GM18499 (cell line): ENCODE data around the gene C1RL.

Experiments used
- ATAC-seq: cut with Tn5 transposase; IDR thresholded peaks from one replicate; pipeline ENCODE4 v1.9.1; 2021; ENCODE audit warnings: moderate number of reproducible peaks; ENCODE audit not compliant: insufficient read depth, unreplicated experiment

Gene C1RL, protein sequence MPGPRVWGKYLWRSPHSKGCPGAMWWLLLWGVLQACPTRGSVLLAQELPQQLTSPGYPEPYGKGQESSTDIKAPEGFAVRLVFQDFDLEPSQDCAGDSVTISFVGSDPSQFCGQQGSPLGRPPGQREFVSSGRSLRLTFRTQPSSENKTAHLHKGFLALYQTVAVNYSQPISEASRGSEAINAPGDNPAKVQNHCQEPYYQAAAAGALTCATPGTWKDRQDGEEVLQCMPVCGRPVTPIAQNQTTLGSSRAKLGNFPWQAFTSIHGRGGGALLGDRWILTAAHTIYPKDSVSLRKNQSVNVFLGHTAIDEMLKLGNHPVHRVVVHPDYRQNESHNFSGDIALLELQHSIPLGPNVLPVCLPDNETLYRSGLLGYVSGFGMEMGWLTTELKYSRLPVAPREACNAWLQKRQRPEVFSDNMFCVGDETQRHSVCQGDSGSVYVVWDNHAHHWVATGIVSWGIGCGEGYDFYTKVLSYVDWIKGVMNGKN

DNA sequence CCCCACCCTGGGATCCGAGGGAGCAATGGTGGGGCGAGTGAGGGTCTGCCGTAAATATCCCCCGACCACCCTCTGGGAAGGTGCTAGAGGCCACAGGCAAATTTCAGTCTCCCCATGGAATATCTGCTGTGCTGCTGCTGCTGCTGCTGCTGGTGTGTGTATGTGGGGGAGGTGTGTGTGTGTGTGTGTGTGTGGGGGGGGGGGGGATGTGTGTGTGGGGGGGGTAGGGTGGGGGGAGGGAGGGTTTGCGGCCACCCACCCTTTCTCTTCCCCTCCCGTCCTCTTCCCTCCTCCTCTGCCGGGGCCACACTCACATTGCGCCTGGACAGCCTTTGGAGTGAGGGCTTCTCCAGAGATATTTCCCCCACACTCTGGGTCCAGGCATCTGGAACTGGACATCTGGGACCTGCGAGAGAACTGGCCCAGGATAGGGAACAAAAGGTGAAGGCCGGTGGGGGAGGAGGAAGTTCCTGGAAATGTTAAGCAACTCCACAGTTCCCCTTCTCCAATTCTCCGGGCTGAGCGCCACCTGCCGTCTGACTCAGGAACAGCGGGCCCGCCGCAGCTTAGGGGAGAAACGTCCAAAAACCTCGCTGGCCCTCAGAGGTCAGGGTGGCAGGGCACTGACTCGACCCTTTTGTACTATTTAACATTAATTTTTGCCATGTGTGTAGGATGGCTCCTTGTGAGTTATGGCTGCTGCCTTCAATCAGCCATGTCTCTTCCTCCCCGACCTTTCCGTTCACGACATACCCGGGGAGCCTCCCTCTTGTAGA is at the start of gene C1RL:
Gene C1RL (minus strand): TSS at position 419 of the 776 bp plus-strand sequence. CDS start 34 bp downstream, at position 385.
- no peak for ATAC-seq

DNA sequence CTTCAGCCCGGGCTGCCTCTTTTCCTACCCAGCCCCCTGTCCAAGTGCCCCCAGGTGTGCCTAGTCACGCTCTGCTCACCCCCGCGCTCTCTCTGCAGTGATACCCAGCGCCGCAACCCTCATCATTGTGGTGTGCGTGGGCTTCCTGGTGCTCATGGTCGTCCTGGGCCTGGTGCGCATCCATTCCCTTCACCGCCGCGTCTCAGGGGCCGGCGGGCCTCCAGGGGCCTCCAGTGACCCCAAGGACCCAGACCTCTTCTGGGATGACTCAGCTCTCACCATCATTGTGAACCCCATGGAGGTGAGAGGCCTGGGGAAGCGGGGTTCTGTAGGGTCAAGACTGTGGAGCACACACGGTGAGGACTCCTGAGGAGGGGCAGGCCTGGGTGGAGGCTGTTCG is 48.4 kb upstream of the C1RL start:
- no peak for ATAC-seq

DNA sequence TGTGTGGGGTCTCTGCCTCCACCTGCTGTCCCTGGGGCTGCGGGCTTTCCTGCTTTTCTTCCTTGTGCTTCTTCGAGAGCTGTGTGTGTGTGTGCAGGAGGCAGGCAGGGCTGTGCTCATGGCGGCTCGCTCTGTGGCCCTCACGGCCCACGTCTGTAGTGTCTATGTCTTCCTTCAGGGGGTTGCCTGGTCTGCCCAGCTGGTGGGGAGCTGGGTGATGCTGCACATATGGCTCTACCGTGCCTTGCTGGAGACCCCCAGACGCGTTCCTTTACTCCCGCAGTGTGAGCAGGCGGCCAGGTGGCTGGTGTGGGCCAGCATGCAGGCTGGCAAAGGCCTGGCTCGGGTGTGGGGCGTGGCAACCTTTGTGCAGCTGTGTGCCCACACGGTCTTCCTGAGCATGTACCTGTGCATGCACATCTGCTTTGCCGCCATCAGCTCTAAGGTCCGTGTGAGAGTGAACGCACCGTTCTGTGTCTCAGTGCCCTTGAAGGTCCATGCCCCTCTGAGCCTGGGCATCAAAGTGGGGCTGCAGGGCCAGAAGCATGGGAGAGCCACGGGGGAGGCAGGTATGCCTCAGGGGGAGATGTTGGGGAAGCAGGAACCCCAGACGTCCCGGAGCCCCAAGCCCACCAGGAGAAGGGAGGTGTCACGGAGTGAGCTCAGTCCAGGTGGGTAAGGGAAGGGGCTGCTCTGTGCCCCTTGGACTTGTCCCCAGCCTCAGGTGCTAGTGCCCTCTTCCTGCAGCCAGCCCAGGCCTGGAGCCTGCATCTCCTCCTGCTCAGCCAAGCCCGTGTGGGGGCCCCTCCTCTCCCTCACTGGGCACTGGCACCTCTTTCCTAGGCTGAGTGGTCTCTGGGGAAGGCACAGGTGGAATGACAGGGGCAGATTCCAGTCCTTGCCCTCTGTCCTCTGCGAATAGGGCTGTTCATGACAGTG is 47.5 kb upstream of the C1RL start:
- no peak for ATAC-seq

DNA sequence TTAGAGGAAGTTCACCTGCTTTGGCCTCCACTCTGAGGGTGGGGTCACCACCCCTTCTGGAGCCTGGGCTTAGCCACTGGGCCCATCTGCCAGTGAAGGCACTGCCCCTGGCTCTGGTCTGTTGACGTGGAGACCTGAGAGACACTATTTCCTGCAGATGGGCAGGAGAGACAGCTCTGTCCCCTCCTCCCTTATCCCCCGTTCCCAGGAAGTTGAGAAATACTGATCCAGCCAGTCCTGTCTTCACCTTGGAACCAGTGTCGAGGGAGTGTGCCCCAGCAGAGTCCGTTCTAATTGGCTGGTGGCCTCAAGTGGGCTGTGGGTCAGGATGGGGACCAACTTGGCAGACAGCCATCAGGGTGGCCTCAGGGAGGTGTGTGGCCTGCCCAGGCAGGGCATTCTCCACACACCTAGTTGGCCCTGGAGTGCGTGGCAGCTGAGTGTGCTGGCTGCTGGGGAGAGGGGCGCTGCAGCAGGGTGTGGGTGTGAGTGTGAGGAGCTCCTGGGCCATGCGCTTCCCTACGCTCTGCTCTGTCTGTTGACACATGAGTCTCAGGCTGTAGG is 46.5 kb upstream of the C1RL start:
- no peak for ATAC-seq

DNA sequence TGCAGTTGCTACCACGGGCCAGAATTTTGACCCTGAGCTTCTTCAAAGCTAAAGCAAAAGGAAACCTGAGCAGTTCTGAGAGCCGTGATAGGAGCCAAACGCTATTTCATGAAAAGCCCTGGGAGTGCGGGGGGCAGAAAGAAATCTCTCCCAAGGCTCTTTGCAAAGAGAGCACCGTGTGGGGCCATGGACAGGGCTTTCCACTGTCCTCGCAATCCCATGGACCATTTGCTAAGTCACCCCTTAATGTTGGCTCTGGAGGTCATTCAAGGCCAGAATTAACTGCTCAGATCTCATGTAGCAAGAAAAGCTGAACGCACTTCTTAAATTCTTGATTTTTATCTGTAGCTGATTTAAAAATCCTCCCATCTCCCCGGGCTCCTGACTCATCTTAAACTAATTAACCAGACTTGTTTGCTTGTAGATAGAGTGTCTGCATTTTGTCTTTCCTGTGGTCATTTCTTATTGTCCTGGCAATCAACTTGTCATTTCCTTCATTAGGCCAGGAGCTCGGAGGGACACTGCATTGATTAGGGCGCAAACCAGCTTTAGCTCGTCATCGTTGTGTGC is 46.0 kb upstream of the C1RL start:
- no peak for ATAC-seq

DNA sequence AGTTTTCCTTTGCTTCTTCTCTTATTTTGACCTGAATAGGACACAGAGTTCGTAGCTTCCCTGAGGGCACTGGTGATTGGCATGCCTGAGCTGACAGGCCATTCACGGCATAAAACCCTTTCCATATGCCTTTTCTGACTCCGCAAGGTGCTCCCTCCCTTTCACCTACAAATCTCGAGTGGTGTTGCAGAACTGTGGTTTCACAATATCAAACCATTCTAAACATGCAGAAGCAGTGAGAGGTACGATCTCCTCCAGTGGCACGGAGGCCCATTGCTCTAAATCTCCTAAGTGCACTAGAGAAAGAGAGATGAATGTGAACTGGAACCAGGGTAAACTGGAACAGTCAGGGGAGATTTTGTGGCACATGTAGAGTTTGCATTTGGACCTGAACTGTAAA is 45.0 kb upstream of the C1RL start:
- ATAC-seq = no peak

DNA sequence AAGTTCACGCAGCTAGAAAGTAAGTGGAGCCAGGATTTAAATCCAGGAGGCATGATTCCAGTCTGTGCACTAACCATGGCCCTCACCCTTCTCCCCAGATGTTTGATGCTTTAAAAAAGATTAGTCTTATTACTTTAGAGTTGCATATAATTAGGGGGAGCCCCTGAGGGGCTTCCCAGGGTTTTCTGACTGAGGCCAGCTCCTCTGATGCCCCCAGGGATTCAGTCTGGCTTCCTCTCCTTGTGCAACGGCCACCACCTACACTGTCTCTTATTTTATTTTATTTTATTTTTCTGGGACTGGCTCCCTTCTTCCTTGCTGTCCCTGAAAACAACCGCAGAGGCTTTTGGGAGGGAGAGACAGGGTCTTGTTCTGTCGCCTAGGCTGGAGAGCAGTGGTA is 43.8 kb upstream of the C1RL start:
- no peak for ATAC-seq

DNA sequence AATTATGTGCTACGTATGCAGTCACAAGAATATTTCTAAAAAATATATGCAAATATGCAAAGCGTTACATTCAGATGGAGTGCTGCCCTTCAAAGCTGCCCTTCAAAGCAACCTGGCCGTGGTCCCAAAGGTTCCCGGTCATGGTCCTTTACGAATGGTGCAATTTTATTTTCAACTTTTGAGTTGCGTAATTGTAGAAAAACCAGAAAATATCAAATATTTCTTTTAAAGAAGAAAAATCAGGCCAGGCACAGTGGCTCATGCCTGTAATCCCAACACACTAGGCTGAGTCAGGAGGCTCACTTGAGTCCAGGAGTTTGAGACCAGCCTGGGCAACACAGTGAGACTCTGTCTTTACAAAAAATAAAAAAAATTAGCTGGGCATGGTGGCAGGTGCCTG is 42.5 kb upstream of the C1RL start:
- no peak for ATAC-seq

DNA sequence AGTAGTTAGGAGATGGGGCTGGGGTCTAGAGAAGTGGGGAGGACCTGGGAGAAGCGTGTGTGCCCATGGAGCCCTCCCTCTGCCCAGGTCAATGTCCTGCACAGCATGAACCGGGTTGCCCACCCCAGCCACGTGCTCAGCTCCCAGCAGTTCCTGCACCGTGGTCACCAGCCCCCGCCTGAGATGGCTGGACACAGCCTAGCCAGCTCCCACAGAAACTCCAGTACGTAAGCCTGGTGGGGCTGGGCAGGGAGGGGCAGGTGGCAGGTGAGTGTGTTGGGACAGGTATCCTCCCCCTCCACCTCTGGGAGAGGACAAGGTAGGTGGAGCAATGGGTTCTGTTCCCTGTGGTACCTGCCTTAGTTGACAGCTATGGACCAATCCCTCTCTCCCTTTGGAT is 41.8 kb upstream of the C1RL start:
- ATAC-seq = no peak

DNA sequence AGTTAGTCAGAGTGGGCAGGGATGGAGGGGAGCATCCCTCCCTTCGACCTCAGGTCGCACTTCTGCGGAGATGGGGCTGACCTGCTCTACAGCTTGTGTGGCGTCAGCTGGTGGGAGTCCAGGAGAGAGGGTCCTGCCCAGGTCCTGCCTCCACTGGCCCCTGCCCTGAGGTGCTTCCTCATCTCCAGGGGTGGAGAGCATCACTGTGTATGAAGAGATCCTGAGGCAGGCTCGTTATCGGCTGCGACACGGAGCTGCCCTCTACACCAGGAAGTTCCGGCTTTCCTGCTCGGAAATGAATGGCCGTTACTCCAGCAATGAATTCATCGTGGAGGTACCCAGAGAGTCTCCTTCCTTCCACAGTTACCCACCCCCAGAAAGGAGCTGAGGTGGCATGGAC is 41.3 kb upstream of the C1RL start:
- ATAC-seq = no peak

DNA sequence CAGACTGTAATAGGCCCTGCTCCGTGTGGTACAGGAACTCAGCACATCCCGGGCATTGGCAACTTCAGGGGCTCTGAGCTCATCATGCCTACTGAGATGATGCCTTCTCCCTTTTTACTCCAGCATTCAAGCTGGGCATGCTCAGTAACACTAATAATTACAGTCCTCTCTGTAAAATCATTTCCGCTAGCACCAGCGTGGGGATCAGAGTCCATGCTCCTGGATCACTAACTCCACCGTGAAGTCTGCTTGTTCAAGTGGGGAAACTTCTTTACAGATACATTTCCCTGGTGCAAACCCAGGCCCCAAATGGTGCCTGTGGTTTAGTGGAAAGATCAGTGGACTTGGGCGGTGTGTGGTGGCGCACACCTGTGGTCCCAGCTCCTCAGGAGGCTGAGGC is 37.9 kb upstream of the C1RL start:
- ATAC-seq = no peak

DNA sequence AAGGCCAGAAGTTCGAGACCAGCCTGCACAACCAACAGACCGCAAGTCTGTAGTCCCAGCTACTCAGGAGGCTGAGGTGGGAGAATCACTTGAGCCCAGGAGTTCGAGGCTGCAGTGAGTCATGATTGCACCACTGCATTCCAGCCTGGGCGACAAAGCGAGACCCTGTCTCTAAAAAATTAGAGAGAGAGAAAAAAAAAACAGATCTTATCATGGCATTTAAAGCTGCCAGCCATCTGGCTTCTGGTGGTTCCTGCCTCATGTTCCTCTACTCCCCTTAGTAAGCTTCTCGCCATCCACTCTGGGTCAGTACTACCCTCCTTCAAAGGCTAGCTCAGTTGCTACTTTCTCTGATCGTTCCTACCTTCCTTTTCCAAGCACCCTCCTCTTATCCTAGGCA is 37.2 kb upstream of the C1RL start:
- no peak for ATAC-seq

DNA sequence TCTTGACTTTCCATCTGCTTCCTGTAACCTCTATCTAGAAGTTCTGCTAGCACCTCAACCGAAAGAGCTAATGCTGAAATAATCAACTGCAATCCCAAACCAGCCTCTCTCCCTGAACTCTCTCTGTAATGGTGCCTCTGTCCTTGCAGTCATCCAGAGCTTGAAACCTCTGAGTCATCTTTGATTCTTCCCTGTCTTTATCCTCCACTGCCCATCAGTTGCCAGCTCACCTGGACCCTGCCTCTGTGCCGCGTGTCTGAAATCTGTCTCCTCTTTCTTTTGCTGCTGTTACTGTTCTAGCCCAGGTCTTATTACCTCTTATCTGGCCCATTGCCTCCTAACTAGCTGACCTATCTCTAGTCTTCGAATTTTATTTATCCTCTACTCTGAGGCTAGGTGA is 36.7 kb upstream of the C1RL start:
- ATAC-seq = no peak

DNA sequence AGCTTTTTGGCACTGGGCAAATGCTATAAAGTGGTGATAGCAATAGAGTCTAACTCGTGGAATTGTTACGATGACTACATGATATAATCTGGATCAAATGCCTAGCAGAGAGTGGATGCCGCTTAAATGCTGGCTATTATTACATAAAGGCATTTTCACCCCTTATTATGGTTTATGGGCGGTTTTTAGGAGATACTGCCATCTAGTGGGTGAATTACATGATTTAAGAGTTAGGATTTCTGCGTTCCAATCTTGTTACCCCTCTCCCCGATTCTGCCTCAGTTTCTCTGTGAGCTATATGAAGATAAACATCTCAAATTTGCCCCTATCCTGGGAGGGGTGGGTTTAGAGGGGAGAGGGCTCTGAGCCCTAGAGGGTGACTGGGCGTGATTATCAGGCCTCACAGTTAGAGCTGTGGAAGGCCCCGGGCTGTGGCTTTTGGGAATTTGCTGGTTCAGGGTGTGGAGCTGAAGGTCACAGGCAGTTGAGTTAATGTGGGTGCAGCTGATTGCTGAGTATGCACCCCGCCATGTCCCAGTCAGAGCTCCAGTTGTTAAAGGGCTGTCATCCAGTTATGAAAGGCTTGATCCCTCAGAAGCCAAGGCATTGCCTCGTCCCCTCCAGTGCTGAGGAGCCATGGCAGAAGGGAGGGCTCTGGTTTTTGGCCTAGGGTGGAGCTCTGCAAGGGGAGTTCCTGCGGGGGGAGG is 35.6 kb upstream of the C1RL start:
- ATAC-seq = no peak

DNA sequence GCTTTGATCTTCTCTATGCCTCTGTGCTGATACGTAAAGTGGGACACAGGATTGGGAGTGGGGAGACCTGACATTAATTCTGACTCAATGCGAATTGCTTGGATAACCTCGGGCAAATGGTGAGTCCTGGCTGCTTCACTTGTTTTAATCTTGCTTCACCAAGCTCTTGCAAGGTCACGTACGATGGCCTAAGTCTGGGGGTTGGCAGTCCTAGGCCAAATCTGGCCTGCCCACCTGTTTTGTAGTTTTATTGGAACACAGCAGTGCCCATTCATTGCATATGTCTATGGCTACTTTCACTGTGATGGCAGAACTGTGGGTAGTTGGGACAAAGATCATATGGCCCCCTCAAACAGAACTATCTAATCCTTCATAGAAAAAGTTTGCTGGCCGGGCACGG is 34.5 kb upstream of the C1RL start:
- no peak for ATAC-seq

DNA sequence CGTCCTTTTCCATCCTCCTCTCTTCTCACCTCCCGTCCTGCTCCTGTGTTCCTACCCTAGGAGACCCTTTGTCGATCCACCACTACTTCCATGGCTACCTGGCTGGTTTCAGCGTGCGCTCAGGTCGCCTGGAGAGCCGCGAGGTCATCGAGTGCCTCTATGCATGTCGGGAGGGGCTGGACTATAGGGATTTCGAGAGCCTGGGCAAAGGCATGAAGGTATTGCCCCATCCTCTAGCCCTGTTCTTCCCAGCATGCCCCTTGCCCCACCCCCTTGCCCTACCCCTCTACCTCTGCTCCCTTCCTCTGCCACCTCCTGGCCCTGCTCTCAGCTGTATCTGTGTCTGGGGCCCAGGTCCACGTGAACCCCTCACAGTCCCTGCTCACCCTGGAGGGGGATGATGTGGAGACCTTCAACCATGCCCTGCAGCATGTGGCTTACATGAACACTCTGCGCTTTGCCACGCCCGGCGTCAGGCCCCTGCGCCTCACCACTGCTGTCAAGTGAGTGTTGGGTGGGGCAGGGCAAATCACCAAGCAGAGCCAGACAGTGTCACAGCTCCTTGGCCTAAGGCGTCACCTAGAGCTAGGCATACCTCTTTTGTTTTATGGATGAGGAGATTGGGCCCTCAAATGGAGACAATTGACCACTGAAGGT is 33.9 kb upstream of the C1RL start:
- no peak for ATAC-seq

DNA sequence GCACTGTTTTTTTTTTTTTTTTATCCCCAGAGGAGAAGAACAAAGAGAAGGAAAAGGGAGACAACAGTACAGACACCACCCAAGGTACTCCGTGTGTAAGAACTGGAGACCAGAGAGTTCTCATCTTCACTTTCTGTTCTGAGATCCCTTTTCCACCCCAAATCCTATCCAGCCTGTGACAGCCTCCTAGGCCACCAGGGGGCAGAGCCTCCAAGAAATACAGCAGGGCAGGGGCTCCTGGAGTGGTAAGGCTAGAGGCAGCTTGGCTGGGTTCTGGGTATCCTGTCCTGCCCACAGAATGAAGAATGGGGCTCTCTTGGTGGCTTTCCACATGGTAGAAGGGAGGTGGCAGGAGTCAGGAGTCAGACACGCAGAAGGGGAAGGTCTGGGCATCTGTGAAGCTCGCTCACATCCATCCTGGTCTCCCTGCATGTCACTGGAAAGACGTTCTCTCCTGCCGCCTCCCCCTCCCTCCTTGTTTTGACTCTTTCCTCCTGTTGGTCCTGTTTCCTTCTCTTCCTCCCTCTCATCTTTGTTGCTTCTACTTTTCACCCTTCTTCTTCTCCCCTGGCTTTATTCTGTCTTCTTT is 33.1 kb upstream of the C1RL start:
- ATAC-seq = no peak

DNA sequence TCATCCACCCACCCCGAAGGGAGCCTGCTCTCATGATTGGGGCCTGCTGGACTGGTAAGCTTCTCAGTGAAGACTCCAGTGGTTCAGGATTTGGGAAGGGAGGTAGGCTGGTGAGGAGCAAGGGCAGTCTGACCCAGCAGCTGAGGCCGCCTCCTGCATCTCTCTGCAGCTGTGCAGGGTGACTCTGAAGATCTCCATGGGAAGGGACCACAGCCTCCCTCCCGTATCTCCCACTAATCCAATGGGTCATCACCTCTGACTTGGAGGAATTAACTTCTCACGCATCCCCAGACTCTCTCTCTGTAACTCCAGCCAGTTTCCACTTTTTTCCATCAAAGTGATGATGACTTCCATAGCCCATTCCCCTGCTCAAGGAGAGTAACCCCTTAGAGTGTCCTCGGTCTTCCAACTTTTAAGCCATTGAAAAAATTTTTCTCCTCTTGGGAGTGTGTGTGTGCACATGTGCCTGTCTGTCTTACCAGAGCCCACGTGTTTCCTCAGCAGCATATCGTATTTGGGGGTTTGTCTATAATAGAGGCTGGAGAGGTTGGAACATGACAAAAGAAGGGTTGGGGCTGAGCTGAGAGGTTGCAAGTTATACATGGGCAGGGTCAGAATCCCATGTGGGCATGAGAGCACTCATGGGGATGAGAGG is 32.5 kb upstream of the C1RL start:
- no peak for ATAC-seq
